Glomerular endothelial cell (primary cell): ENCODE measurements around the gene ITGB2. TPM values are rescaled to one million over a fixed set of nuclear protein-coding genes. Genes with fewer than 3 reads are reported as not detected.

Experiments used
- total RNA-seq: library from RNA; depleted of rRNA; stranded (reverse); fragments of >200 nt; gene quantifications from 2 replicates; pipeline ENCODE4 v1.2.3, GENCODE V29; 2015

Gene ITGB2
- total RNA-seq, 1 donor from 2014 or later = 0.93 TPM

Other genes with a start within 250 kb of the ITGB2 start
- gene KRTAP12-1, start 238.7 kb downstream of the ITGB2 start, total RNA-seq = not detected in 2 replicates
- not detected in 2 replicates for gene KRTAP10-12, start 223.7 kb downstream of the ITGB2 start, total RNA-seq
- 0.12 TPM in 1 of 2 replicates, not detected in the other for gene TSPEAR, start 209.3 kb downstream of the ITGB2 start, total RNA-seq
- 42.6 and 74.9 TPM in 2 replicates for gene UBE2G2, start 119.1 kb downstream of the ITGB2 start, total RNA-seq
- gene SUMO3, start 102.8 kb downstream of the ITGB2 start, total RNA-seq = 59.8 and 79.2 TPM in 2 replicates
- gene PTTG1IP, start 47.2 kb downstream of the ITGB2 start, total RNA-seq = 464 and 500 TPM in 2 replicates
- gene SLX9, start 19.1 kb upstream of the ITGB2 start, total RNA-seq = 22.7 and 26.5 TPM in 2 replicates
- 19.7 and 29.8 TPM in 2 replicates for gene ADARB1, start 153.7 kb upstream of the ITGB2 start, total RNA-seq